ENCODE data around the gene DNAAF2. TPM values are rescaled to one million over a fixed set of nuclear protein-coding genes. Genes with fewer than 3 reads are reported as not detected.

The DNAAF2 gene
- total and polyA plus RNA-seq, 2 of the 13 experiments (the other 11 are each of a cell fraction or from before 2014, with no cell fraction given), result 6.1 to 13.6 TPM

DNA sequence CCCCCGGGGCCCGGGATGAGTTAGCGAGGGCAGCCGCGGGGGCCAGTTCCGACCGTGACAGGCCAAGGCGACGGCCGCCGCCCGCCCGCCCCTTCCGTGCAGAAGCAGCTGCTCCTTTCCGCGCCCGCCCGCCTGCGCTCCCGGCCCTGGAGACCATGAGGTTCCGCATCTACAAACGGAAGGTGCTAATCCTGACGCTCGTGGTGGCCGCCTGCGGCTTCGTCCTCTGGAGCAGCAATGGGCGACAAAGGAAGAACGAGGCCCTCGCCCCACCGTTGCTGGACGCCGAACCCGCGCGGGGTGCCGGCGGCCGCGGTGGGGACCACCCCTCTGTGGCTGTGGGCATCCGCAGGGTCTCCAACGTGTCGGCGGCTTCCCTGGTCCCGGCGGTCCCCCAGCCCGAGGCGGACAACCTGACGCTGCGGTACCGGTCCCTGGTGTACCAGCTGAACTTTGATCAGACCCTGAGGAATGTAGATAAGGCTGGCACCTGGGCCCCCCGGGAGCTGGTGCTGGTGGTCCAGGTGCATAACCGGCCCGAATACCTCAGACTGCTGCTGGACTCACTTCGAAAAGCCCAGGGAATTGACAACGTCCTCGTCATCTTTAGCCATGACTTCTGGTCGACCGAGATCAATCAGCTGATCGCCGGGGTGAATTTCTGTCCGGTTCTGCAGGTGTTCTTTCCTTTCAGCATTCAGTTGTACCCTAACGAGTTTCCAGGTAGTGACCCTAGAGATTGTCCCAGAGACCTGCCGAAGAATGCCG is 13.7 kb downstream of the DNAAF2 start (continued):
- TF ChIP-seq, protein P1, sequence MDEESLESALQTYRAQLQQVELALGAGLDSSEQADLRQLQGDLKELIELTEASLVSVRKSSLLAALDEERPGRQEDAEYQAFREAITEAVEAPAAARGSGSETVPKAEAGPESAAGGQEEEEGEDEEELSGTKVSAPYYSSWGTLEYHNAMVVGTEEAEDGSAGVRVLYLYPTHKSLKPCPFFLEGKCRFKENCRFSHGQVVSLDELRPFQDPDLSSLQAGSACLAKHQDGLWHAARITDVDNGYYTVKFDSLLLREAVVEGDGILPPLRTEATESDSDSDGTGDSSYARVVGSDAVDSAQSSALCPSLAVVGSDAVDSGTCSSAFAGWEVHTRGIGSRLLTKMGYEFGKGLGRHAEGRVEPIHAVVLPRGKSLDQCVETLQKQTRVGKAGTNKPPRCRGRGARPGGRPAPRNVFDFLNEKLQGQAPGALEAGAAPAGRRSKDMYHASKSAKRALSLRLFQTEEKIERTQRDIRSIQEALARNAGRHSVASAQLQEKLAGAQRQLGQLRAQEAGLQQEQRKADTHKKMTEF (CRISPR knock-in tag; IDR thresholded peaks at IDR 0.05), result 0 out of 2 replicates have a peak, but pooled peaks have one; percentile 7
- TF ChIP-seq CCDC6 (CRISPR knock-in tag; IDR thresholded peaks at IDR 0.05) (peak; percentile 9; the same call in 1 of the 2 replicates), PRPF4 (IDR thresholded peaks at IDR 0.05; ENCODE audit: low read depth, low read length, poor library complexity, severe bottlenecking) (no peak), ISX (CRISPR knock-in tag; conservative IDR thresholded peaks at IDR 0.05) (0 out of 2 replicates have a peak, but pooled peaks have one; percentile 54), ZNF44 (CRISPR knock-in tag; IDR thresholded peaks at IDR 0.05) (peak; percentile 80; the same call in 1 of the 2 replicates), NKX3-1 (CRISPR knock-in tag; IDR thresholded peaks at IDR 0.05) (0 out of 2 replicates have a peak, but pooled peaks have one; percentile 10), MXI1 (IDR thresholded peaks at IDR 0.05; ENCODE audit: borderline replicate concordance, low read depth, low read length) (no peak), FOXC1 (CRISPR knock-in tag; IDR thresholded peaks at IDR 0.05; ENCODE audit: borderline replicate concordance) (0 out of 2 replicates have a peak, but pooled peaks have one; percentile 2), PCBP1 (IDR thresholded peaks at IDR 0.05; ENCODE audit: borderline replicate concordance, low read depth, low read length) (no peak), NONO (IDR thresholded peaks at IDR 0.05) (no peak), NONO (CRISPR knock-in tag; conservative IDR thresholded peaks at IDR 0.05) (0 out of 2 replicates have a peak, but pooled peaks have one; percentile 15), XRCC5 (optimal IDR thresholded peaks at IDR 0.05; ENCODE audit: low read length) (no peak), TEAD3 (CRISPR knock-in tag; optimal IDR thresholded peaks at IDR 0.05; ENCODE audit: borderline replicate concordance) (peak; percentile 25), ZNF34 (CRISPR knock-in tag; IDR thresholded peaks at IDR 0.05; ENCODE audit: borderline replicate concordance) (no peak)
- TF ChIP-seq, protein P2, sequence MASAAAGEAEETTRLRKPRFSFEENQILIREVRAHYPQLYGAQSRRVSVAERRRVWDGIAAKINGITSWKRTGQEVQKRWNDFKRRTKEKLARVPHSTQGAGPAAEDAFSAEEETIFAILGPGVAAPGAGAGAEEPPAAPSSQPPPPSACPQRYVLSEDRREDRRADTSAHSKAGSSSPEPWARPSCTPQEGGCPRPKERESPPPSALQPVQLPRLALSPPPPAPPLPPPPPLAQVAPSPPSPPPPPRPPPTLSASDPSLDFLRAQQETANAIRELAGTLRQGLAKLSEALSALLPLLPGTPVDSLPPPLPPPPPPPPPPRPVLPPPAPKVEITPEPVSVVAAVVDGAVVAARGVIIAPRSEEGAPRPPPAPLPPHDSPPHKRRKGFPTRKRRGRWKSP (CRISPR knock-in tag; IDR thresholded peaks at IDR 0.05), result peak; percentile 24; the same call in 1 of the 2 replicates
- TF ChIP-seq, protein P3, sequence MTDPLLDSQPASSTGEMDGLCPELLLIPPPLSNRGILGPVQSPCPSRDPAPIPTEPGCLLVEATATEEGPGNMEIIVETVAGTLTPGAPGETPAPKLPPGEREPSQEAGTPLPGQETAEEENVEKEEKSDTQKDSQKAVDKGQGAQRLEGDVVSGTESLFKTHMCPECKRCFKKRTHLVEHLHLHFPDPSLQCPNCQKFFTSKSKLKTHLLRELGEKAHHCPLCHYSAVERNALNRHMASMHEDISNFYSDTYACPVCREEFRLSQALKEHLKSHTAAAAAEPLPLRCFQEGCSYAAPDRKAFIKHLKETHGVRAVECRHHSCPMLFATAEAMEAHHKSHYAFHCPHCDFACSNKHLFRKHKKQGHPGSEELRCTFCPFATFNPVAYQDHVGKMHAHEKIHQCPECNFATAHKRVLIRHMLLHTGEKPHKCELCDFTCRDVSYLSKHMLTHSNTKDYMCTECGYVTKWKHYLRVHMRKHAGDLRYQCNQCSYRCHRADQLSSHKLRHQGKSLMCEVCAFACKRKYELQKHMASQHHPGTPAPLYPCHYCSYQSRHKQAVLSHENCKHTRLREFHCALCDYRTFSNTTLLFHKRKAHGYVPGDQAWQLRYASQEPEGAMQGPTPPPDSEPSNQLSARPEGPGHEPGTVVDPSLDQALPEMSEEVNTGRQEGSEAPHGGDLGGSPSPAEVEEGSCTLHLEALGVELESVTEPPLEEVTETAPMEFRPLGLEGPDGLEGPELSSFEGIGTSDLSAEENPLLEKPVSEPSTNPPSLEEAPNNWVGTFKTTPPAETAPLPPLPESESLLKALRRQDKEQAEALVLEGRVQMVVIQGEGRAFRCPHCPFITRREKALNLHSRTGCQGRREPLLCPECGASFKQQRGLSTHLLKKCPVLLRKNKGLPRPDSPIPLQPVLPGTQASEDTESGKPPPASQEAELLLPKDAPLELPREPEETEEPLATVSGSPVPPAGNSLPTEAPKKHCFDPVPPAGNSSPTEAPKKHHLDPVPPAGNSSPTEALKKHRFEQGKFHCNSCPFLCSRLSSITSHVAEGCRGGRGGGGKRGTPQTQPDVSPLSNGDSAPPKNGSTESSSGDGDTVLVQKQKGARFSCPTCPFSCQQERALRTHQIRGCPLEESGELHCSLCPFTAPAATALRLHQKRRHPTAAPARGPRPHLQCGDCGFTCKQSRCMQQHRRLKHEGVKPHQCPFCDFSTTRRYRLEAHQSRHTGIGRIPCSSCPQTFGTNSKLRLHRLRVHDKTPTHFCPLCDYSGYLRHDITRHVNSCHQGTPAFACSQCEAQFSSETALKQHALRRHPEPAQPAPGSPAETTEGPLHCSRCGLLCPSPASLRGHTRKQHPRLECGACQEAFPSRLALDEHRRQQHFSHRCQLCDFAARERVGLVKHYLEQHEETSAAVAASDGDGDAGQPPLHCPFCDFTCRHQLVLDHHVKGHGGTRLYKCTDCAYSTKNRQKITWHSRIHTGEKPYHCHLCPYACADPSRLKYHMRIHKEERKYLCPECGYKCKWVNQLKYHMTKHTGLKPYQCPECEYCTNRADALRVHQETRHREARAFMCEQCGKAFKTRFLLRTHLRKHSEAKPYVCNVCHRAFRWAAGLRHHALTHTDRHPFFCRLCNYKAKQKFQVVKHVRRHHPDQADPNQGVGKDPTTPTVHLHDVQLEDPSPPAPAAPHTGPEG (CRISPR knock-in tag; IDR thresholded peaks at IDR 0.05), result peak; percentile 100
- TF ChIP-seq, protein P4, sequence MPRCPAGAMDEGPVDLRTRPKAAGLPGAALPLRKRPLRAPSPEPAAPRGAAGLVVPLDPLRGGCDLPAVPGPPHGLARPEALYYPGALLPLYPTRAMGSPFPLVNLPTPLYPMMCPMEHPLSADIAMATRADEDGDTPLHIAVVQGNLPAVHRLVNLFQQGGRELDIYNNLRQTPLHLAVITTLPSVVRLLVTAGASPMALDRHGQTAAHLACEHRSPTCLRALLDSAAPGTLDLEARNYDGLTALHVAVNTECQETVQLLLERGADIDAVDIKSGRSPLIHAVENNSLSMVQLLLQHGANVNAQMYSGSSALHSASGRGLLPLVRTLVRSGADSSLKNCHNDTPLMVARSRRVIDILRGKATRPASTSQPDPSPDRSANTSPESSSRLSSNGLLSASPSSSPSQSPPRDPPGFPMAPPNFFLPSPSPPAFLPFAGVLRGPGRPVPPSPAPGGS (CRISPR knock-in tag; IDR thresholded peaks at IDR 0.05), result peak; percentile 62; the same call in 1 of the 2 replicates
- TF ChIP-seq, protein P5, sequence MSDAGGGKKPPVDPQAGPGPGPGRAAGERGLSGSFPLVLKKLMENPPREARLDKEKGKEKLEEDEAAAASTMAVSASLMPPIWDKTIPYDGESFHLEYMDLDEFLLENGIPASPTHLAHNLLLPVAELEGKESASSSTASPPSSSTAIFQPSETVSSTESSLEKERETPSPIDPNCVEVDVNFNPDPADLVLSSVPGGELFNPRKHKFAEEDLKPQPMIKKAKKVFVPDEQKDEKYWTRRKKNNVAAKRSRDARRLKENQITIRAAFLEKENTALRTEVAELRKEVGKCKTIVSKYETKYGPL (CRISPR knock-in tag; IDR thresholded peaks at IDR 0.05), result no peak
